ENCODE data around the gene FAM24B.
"Not testable (repeated sequence)": the region's sequence is repeated elsewhere in the genome, so short reads cannot be mapped to it uniquely, and the experiment has no call there.

Gene FAM24B

GRCh38 chr10:122879339-122880273 is at the start of gene FAM24B:
FAM24B (minus strand) TSS chr10:122879581; CDS start chr10:122850515, 29,066 bp downstream.
- DNase-seq (ENCODE audit: low read depth) = peak; percentile 95

- no peak for DNase-seq (ENCODE audit: low read depth)
Observed at GRCh38 chr10:122915700-122916099, 36.3 kb upstream of the FAM24B start.

GRCh38 chr10:122911889-122912484 is 32.6 kb upstream of the FAM24B start:
- DNase-seq (ENCODE audit: low read depth) = peak; percentile 16

GRCh38 chr10:122910310-122910709 is 30.9 kb upstream of the FAM24B start, which contains the start of gene FAM24A:
FAM24A (plus strand) TSS chr10:122910610; CDS start chr10:122911635, 1,025 bp downstream.
- no peak for DNase-seq (ENCODE audit: low read depth)

GRCh38 chr10:122903861-122904260 is 24.5 kb upstream of the FAM24B start:
- DNase-seq (ENCODE audit: low read depth) = not testable (repeated sequence)

GRCh38 chr10:122894261-122894944 is 15.0 kb upstream of the FAM24B start:
- no peak for DNase-seq (ENCODE audit: low read depth)

GRCh38 chr10:122884166-122884565 is 4.8 kb upstream of the FAM24B start:
- no peak for DNase-seq (ENCODE audit: low read depth)

- no peak for DNase-seq (ENCODE audit: low read depth)
Observed at GRCh38 chr10:122882766-122883165, 3.4 kb upstream of the FAM24B start.

- no peak for DNase-seq (ENCODE audit: low read depth)
Observed at GRCh38 chr10:122878799-122879338, 512 bp downstream of the FAM24B start.

GRCh38 chr10:122877264-122877663 is 2.1 kb downstream of the FAM24B start:
- no peak for DNase-seq (ENCODE audit: low read depth)

GRCh38 chr10:122876467-122876855 is 2.9 kb downstream of the FAM24B start:
- DNase-seq (ENCODE audit: low read depth) = no peak

- no peak for DNase-seq (ENCODE audit: low read depth)
Observed at GRCh38 chr10:122875843-122876466, 3.4 kb downstream of the FAM24B start.

- DNase-seq (ENCODE audit: low read depth) = not testable (repeated sequence)
Observed at GRCh38 chr10:122871947-122872346, 7.4 kb downstream of the FAM24B start.

GRCh38 chr10:122868768-122869167 is 10.6 kb downstream of the FAM24B start:
- not testable (repeated sequence) for DNase-seq (ENCODE audit: low read depth)

- DNase-seq (ENCODE audit: low read depth) = not testable (repeated sequence)
Observed at GRCh38 chr10:122866757-122867482, 12.5 kb downstream of the FAM24B start.

GRCh38 chr10:122864901-122865300 is 14.5 kb downstream of the FAM24B start:
- no peak for DNase-seq (ENCODE audit: low read depth)

- DNase-seq (ENCODE audit: low read depth) = no peak
Observed at GRCh38 chr10:122864194-122864592, 15.2 kb downstream of the FAM24B start.

- DNase-seq (ENCODE audit: low read depth) = no peak
Observed at GRCh38 chr10:122863216-122864193, 15.9 kb downstream of the FAM24B start.

- no peak for DNase-seq (ENCODE audit: low read depth)
Observed at GRCh38 chr10:122861711-122862161, 17.6 kb downstream of the FAM24B start.

- DNase-seq (ENCODE audit: low read depth) = no peak
Observed at GRCh38 chr10:122859527-122859926, 19.9 kb downstream of the FAM24B start.
